SK-N-SH treated with all-trans-retinoic acid at 6 μM for 48 hours (cell line): Measurements from ENCODE around the gene NBPF1.
"Not testable (repeated sequence)": the region's sequence is repeated elsewhere in the genome, so short reads cannot be mapped to it uniquely, and the experiment has no call there.

Source experiments
- ATAC-seq: fragments of 200-7000 bp; cut with Tn5 transposase; 3 replicates; pipeline ENCODE4 v1.9.1; 2020; ENCODE audit warnings: mild to moderate bottlenecking, moderate library complexity
- ARNTL ChIP-seq: fragments of 450-650 bp; formaldehyde crosslinking; IDR thresholded peaks from 2 replicates; pipeline ENCODE4 v1.5.0; 2020; ENCODE audit warnings: low read depth, mild to moderate bottlenecking, moderate library complexity, borderline replicate concordance
- BACH2 ChIP-seq: fragments of 250-450 bp; sonication (Bioruptor Pico); IDR thresholded peaks from 2 replicates; pipeline ENCODE4 v1.9.0; 2021; ENCODE audit warnings: mild to moderate bottlenecking, borderline replicate concordance
- GLIS3 ChIP-seq: fragments of 250-450 bp; sonication (Bioruptor Pico); IDR thresholded peaks from 2 replicates; pipeline ENCODE4 v1.5.0; 2020; ENCODE audit warnings: mild to moderate bottlenecking, moderate library complexity
- PATZ1 ChIP-seq: fragments of 250-450 bp; sonication (Bioruptor Pico); IDR thresholded peaks from 2 replicates; pipeline ENCODE4 v1.8.0; 2020; ENCODE audit warnings: mild to moderate bottlenecking, moderate library complexity, borderline replicate concordance
- POU6F1 ChIP-seq: fragments of 250-450 bp; sonication (Bioruptor Pico); IDR thresholded peaks from 2 replicates; pipeline ENCODE4 v1.8.0; 2021; ENCODE audit warnings: low read depth, mild to moderate bottlenecking, moderate library complexity, borderline replicate concordance
- PPARA ChIP-seq: fragments of 250-450 bp; sonication (Bioruptor Pico); IDR thresholded peaks from 2 replicates; pipeline ENCODE4 v1.5.0; 2020; ENCODE audit warnings: mild to moderate bottlenecking, borderline replicate concordance
- RARB ChIP-seq: fragments of 250-450 bp; sonication (Bioruptor Pico); IDR thresholded peaks from 2 replicates; pipeline ENCODE4 v1.8.0; 2021; ENCODE audit warnings: mild to moderate bottlenecking, moderate library complexity
- TOX ChIP-seq: fragments of 250-450 bp; sonication (Bioruptor Pico); IDR thresholded peaks from 2 replicates; pipeline ENCODE4 v1.8.0; 2021; ENCODE audit warnings: mild to moderate bottlenecking, moderate library complexity, borderline replicate concordance
- TSHZ2 ChIP-seq: fragments of 250-450 bp; sonication (Bioruptor Pico); IDR thresholded peaks from 2 replicates; pipeline ENCODE4 v1.5.0; 2020; ENCODE audit warnings: mild to moderate bottlenecking, moderate library complexity
- ZFP3 ChIP-seq: fragments of 250-450 bp; sonication (Bioruptor Pico); IDR thresholded peaks from 2 replicates; pipeline ENCODE4 v1.5.0; 2020; ENCODE audit warnings: mild to moderate bottlenecking, moderate library complexity

The NBPF1 gene

DNA sequence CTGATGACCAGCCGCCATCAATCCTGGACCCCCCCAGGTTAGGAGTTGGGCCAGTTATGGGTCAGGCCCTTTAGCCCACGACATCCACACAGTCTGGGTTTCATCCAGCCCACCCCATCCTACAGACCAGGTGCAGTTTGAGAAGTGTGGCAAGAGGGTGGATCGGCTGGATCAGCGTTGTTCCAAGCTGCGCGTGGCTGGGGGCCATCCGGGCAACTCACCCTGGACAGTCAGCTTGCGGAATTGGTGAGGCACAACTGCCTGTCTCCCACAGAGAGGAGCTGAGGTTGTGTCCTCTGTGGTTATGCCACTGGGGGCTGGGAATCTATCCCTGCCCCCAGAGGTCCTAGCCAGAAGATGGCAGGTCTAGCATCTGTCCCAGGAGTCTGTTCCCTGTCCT lies 35.4 kb upstream of the NBPF1 start:
- ATAC-seq: not testable (repeated sequence)

DNA sequence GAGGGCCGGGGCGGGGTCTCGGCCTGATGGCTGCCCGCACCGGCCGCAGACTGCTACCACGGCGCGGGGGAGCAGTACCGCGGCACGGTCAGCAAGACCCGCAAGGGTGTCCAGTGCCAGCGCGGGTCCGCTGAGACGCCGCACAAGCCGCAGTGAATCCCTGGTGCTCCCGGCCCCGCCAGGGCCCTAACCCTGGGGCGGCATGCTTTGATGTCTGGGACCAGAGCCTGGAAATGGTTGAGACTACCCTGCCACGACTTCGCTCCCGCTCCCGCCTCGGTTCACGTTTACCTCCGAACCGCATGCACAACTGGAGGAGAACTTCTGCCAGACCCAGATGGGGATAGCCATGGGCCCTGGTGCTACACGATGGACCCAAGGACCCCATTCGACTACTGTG lies 34.9 kb upstream of the NBPF1 start:
- not testable (repeated sequence) for ATAC-seq

GRCh38 chr1:16647179-16648176 lies 34.1 kb upstream of the NBPF1 start:
- not testable (repeated sequence) for ATAC-seq

- ATAC-seq: not testable (repeated sequence)
These were observed 33.4 kb upstream of the NBPF1 start for GRCh38 chr1:16646716-16647115.

- not testable (repeated sequence) for ATAC-seq
These were observed 32.8 kb upstream of the NBPF1 start for GRCh38 chr1:16646061-16646664.

DNA sequence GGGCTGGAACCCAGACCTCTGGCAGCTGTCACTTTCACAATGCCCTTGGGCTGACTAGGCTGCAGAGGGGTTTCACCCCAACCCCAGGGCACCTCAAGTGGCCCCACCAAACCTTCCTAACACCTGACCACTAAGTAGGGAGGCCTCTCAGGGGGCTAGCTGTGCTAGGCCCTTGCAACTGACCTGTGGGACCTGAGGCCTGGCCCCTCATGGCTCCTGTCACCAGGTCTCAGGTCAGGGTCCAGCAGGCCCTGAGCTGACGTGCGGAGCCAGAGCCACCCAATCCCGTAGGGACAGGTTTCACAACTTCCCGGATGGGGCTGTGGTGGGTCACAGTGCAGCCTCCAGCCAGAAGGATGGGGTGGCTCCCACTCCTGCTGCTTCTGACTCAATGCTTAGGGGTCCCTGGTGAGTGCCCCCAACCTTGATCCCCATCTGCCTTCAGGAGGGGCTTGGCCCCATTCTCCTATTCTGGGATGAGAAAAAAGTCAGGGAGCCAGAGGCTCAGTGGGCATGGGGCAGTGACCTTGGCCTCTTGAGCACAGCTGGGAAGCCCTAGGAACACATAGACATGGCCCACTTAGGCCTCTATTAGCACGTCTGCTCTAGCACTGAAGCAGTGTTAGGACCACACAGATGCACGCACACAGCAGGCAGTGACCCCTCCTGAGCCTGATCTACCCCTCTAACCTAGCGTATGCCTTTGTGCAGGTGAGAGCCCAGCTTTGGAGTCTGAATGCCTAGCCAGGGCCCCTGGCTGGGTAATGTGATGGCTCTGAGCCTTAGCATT lies 32.1 kb upstream of the NBPF1 start:
- ATAC-seq: not testable (repeated sequence)

DNA sequence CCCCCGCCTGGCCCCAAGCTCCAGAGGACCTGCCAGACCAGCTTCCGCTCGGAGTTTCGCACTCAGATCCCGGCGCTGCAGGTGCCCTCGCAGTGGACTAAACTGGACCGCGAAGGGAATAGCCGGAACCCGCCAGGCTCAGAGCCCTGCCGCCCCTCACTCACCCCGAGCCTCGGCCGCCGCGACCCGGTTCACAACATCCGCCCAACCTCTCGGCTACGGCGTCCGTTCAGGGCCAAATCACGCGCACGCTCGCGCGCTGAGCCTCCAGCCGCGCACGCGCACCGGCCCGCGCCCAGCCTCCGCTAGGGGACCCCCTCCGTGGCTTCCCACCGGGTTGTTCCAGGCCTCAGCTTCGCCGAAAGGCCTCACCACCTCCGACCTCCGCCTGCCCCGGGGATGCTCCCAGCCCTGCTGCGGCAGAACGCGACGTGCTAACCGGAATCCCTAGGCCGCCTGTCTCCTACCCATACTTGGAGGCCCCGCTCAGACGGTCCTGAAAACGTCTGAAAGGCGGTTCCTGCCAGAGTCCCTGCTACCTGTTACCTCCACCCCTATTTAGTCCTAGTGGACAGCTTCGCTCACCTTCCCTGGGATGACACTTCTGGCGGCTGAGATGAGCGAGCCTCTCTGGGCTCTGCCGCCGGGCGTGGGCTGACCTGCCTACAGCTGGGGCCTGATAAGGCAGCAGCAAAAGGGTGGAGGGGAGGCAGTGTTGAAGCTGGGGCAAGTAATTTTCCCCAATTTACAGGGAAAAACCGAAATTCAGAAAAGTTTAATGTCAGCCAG lies 31.3 kb upstream of the NBPF1 start:
- peak; percentile 90 for ATAC-seq
- TF ChIP-seq PATZ1: 0 out of 2 replicates have a peak, but pooled peaks have one; percentile 25
- peak; percentile 36; the same call in 1 of the 2 replicates for TF ChIP-seq TSHZ2 (CRISPR knock-in tag)
- TF ChIP-seq GLIS3: 0 out of 2 replicates have a peak, but pooled peaks have one; percentile 36
- peak; percentile 98 for TF ChIP-seq ZFP3 (CRISPR knock-in tag)

DNA sequence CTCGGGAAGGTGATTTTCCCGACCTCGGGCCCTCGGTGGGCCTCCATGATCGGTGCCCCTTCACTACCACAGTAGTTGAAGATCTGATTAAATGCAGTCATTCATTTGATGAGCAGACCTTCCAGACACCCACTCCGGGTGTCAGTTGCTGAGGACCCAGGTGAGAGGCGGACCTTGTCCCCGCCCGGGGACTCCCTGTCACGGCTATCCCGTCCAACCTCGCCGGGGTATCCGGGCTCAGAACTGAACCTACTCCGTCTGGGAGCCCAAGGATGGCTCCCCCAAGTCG lies 30.8 kb upstream of the NBPF1 start:
- no peak; the same call in 1 of the 3 replicates for ATAC-seq
- TF ChIP-seq BACH2 (CRISPR knock-in tag): no peak
- no peak for TF ChIP-seq ARNTL (CRISPR knock-in tag)
- no peak for TF ChIP-seq TOX (CRISPR knock-in tag)
- TF ChIP-seq PATZ1: no peak
- no peak for TF ChIP-seq TSHZ2 (CRISPR knock-in tag)
- TF ChIP-seq POU6F1 (CRISPR knock-in tag): no peak
- no peak for TF ChIP-seq ZFP3 (CRISPR knock-in tag)
- TF ChIP-seq PPARA: no peak
- TF ChIP-seq RARB: no peak
